HepG2 (cell line): ENCODE measurements around the gene CHKB. TPM values are rescaled to one million over a fixed set of nuclear protein-coding genes. Genes with fewer than 3 reads are reported as not detected.

ENCODE experiments used
- AGO1 ChIP-seq: fragments of 200-400 bp; formaldehyde crosslinking; IDR thresholded peaks from 2 replicates; pipeline ENCODE4 v1.6.1; 2017; ENCODE audit warnings: mild to moderate bottlenecking, low read depth, low read length, moderate library complexity; ENCODE audit not compliant: poor library complexity, severe bottlenecking
- BCL6 ChIP-seq: IDR thresholded peaks from 2 replicates; pipeline ENCODE4 v1.6.1; 2016; ENCODE audit warnings: missing genetic modification reagents, missing compliant biosample characterization
- MAFK ChIP-seq, 2 experiments: IDR thresholded peaks in 1 of 2; conservative IDR thresholded peaks in 1 of 2; 2 replicates each; pipeline ENCODE4 v1.6.1; 2011; ENCODE audit warnings: improper control_type of control experiment in 2 of 2, low read length in 2 of 2
- MTA3 ChIP-seq: sonication (generic); formaldehyde crosslinking; IDR thresholded peaks from 2 replicates; pipeline ENCODE4 v1.4.0; 2020; ENCODE audit warnings: missing genetic modification reagents
- PAWR ChIP-seq: sonication (generic); formaldehyde crosslinking; IDR thresholded peaks from 2 replicates; pipeline ENCODE4 v1.4.0; 2020; ENCODE audit warnings: missing genetic modification reagents, mild to moderate bottlenecking, borderline replicate concordance
- RAD21 ChIP-seq: fragments of 450-650 bp; formaldehyde crosslinking; IDR thresholded peaks from 2 replicates; pipeline ENCODE4 v1.5.0; 2020; ENCODE audit warnings: mild to moderate bottlenecking
- SALL2 ChIP-seq: sonication (generic); formaldehyde crosslinking; IDR thresholded peaks from 2 replicates; pipeline ENCODE4 v1.8.1; 2023; ENCODE audit warnings: mild to moderate bottlenecking, missing genetic modification reagents, inconsistent platforms
- THAP11 ChIP-seq: IDR thresholded peaks from 2 replicates; pipeline ENCODE4 v1.6.1; 2016; ENCODE audit warnings: missing biosample characterization, missing genetic modification reagents
- THYN1 ChIP-seq: sonication (generic); formaldehyde crosslinking; IDR thresholded peaks from 2 replicates; pipeline ENCODE4 v1.8.1; 2023; ENCODE audit warnings: low read depth, mild to moderate bottlenecking, moderate library complexity, missing genetic modification reagents, borderline replicate concordance
- ZNF234 ChIP-seq: sonication (generic); formaldehyde crosslinking; conservative IDR thresholded peaks from 2 replicates; pipeline ENCODE4 v1.5.1; 2020; ENCODE audit warnings: mild to moderate bottlenecking, missing genetic modification reagents
- ZNF460 ChIP-seq: sonication (generic); formaldehyde crosslinking; IDR thresholded peaks from 2 replicates; pipeline ENCODE4 v1.5.1; 2020; ENCODE audit warnings: missing genetic modification reagents, mild to moderate bottlenecking, borderline replicate concordance
- ZNF7 ChIP-seq: IDR thresholded peaks from 2 replicates; pipeline ENCODE4 v1.6.1; 2016; ENCODE audit warnings: missing biosample characterization, missing genetic modification reagents
- ZNF747 ChIP-seq: sonication (generic); formaldehyde crosslinking; IDR thresholded peaks from 2 replicates; pipeline ENCODE4 v1.8.1; 2023; ENCODE audit warnings: missing genetic modification reagents, mild to moderate bottlenecking, borderline replicate concordance
- ZNF792 ChIP-seq: IDR thresholded peaks from 2 replicates; pipeline ENCODE4 v1.6.1; 2016
- ZSCAN9 ChIP-seq: IDR thresholded peaks from 2 replicates; pipeline ENCODE4 v1.6.1; 2016; ENCODE audit warnings: borderline replicate concordance
- polyA plus RNA-seq, 8 experiments: library from polyadenylated mRNA; depleted of rRNA in 3 of 8; stranded (reverse) in 7 of 8; unstranded in 1 of 8; fragments of >200 nt; fragmentation: Illumina TruSeq in 4 of 8; extraction: Trizol in 4 of 8; gene quantifications; 2 replicates each; pipeline versions ENCODE4 v1.2.1 to v1.2.3, GENCODE V29; 2011 to 2016; ENCODE audit warnings: low read depth in 4 of 8, missing spikeins in 1 of 8, mixed read lengths in 1 of 8; ENCODE audit not compliant: insufficient read depth in 1 of 8
- total RNA-seq, 5 experiments: library from RNA; depleted of rRNA; stranded (reverse); fragments of >200 nt; fragmentation: Illumina TruSeq; extraction: Trizol; gene quantifications; 2 replicates each; pipeline ENCODE4 v1.2.3, GENCODE V29; 2016; ENCODE audit warnings: low read depth in 1 of 5
- TF ChIP-seq, protein P1 (sequence below): sonication (generic); formaldehyde crosslinking; IDR thresholded peaks from 2 replicates; pipeline ENCODE4 v1.9.0; 2021; ENCODE audit warnings: missing genetic modification reagents, borderline replicate concordance
- TF ChIP-seq, protein P2 (sequence below): sonication (generic); formaldehyde crosslinking; conservative IDR thresholded peaks from 2 replicates; pipeline ENCODE4 v1.4.0; 2020; ENCODE audit warnings: missing genetic modification reagents
- TF ChIP-seq, protein P3 (sequence below): sonication (generic); formaldehyde crosslinking; IDR thresholded peaks from 2 replicates; pipeline ENCODE4 v1.9.0; 2021; ENCODE audit warnings: missing genetic modification reagents, mild to moderate bottlenecking, borderline replicate concordance
- TF ChIP-seq, protein P4 (sequence below): sonication (generic); formaldehyde crosslinking; IDR thresholded peaks from 2 replicates; pipeline ENCODE4 v1.5.0; 2020; ENCODE audit warnings: mild to moderate bottlenecking, low read depth, missing genetic modification reagents, borderline replicate concordance
- TF ChIP-seq, protein P5 (sequence below): sonication (generic); formaldehyde crosslinking; IDR thresholded peaks from 2 replicates; pipeline ENCODE4 v1.8.1; 2023; ENCODE audit warnings: missing genetic modification reagents, inconsistent platforms, borderline replicate concordance
- TF ChIP-seq, protein P6 (sequence below): sonication (generic); formaldehyde crosslinking; IDR thresholded peaks from 2 replicates; pipeline ENCODE4 v1.4.0; 2020; ENCODE audit warnings: mild to moderate bottlenecking, missing genetic modification reagents

The CHKB gene
- total and polyA plus RNA-seq, 2 of the 13 experiments (the other 11 are each of a cell fraction or from before 2014, with no cell fraction given) = 24.5 to 42.7 TPM

DNA sequence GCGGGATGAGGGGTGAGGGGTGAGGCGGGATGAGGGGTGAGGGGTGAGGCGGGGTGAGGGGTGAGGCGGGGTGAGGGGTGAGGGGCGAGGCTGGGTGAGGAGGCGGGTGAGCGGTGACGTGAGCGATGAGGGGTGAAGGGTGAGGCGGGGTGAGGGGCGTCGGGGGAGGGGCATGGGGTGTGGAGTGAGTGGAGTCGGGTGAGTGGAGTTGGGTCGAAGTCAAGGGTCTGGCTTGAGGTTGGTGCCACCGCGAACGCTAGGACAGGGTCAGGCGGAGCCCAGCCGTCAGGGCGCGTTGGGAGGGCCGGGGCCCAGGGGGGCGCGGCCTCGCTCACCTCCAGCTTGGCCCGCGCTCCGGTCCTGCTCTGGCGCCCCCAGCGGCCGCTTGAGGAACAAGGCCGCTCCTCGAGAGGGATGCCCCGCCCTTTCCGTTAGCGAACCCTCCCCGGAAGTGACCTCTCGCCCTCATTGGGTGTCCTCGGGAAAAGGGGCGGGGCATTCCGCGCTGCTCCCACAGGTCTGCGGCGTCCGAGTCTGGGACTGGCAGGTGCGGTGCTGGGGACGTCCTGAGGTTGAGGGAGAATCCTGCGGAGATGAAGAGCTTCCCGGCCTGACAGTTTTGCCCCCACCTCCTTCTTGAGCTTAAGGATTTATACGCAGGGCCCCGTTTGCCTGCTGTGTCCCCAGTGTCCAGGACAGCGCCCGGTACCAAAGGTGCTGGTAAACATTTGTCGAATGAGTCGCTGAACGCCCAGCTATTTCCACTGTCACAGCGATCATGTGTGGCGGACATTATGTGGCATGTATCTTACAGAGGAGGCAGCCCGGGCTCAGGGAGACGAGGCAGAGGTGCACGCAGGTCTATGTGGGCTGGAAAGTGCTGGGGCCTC lies 19.9 kb downstream of the CHKB start, which contains the start of gene SYCE3 (continued):
- TF ChIP-seq, protein P1, sequence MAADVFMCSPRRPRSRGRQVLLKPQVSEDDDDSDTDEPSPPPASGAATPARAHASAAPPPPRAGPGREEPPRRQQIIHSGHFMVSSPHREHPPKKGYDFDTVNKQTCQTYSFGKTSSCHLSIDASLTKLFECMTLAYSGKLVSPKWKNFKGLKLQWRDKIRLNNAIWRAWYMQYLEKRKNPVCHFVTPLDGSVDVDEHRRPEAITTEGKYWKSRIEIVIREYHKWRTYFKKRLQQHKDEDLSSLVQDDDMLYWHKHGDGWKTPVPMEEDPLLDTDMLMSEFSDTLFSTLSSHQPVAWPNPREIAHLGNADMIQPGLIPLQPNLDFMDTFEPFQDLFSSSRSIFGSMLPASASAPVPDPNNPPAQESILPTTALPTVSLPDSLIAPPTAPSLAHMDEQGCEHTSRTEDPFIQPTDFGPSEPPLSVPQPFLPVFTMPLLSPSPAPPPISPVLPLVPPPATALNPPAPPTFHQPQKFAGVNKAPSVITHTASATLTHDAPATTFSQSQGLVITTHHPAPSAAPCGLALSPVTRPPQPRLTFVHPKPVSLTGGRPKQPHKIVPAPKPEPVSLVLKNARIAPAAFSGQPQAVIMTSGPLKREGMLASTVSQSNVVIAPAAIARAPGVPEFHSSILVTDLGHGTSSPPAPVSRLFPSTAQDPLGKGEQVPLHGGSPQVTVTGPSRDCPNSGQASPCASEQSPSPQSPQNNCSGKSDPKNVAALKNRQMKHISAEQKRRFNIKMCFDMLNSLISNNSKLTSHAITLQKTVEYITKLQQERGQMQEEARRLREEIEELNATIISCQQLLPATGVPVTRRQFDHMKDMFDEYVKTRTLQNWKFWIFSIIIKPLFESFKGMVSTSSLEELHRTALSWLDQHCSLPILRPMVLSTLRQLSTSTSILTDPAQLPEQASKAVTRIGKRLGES (CRISPR knock-in tag) = no peak
- TF ChIP-seq ZSCAN9 = no peak; the same call in 1 of the 2 replicates
- TF ChIP-seq, protein P2, sequence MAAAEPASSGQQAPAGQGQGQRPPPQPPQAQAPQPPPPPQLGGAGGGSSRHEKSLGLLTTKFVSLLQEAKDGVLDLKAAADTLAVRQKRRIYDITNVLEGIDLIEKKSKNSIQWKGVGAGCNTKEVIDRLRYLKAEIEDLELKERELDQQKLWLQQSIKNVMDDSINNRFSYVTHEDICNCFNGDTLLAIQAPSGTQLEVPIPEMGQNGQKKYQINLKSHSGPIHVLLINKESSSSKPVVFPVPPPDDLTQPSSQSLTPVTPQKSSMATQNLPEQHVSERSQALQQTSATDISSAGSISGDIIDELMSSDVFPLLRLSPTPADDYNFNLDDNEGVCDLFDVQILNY (CRISPR knock-in tag) = no peak
- TF ChIP-seq, protein P3, sequence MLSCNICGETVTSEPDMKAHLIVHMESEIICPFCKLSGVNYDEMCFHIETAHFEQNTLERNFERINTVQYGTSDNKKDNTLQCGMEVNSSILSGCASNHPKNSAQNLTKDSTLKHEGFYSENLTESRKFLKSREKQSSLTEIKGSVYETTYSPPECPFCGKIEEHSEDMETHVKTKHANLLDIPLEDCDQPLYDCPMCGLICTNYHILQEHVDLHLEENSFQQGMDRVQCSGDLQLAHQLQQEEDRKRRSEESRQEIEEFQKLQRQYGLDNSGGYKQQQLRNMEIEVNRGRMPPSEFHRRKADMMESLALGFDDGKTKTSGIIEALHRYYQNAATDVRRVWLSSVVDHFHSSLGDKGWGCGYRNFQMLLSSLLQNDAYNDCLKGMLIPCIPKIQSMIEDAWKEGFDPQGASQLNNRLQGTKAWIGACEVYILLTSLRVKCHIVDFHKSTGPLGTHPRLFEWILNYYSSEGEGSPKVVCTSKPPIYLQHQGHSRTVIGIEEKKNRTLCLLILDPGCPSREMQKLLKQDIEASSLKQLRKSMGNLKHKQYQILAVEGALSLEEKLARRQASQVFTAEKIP = no peak
- no peak for TF ChIP-seq ZNF460 (CRISPR knock-in tag)
- TF ChIP-seq, protein P4, sequence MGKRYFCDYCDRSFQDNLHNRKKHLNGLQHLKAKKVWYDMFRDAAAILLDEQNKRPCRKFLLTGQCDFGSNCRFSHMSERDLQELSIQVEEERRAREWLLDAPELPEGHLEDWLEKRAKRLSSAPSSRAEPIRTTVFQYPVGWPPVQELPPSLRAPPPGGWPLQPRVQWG = no peak
- peak; percentile 90 for TF ChIP-seq RAD21 (CRISPR knock-in tag)
- no peak for TF ChIP-seq AGO1
- TF ChIP-seq PAWR (CRISPR knock-in tag) = no peak
- TF ChIP-seq ZNF792 (CRISPR knock-in tag) = no peak
- TF ChIP-seq, protein P5, sequence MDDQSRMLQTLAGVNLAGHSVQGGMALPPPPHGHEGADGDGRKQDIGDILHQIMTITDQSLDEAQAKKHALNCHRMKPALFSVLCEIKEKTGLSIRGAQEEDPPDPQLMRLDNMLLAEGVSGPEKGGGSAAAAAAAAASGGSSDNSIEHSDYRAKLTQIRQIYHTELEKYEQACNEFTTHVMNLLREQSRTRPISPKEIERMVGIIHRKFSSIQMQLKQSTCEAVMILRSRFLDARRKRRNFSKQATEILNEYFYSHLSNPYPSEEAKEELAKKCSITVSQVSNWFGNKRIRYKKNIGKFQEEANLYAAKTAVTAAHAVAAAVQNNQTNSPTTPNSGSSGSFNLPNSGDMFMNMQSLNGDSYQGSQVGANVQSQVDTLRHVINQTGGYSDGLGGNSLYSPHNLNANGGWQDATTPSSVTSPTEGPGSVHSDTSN = no peak
- TF ChIP-seq ZNF234 (CRISPR knock-in tag) = no peak
- TF ChIP-seq BCL6 (CRISPR knock-in tag) = peak; percentile 37; the same call in 1 of the 2 replicates
- no peak for TF ChIP-seq MAFK (conservative IDR thresholded peaks at IDR 0.05 in 1 of 2, IDR thresholded peaks at IDR 0.05 in 1 of 2; ENCODE audit: low read length in 2 of 2)
- TF ChIP-seq THAP11 = peak; percentile 76
- no peak for TF ChIP-seq SALL2 (CRISPR knock-in tag)
- TF ChIP-seq MTA3 (CRISPR knock-in tag) = no peak
- TF ChIP-seq, protein P6, sequence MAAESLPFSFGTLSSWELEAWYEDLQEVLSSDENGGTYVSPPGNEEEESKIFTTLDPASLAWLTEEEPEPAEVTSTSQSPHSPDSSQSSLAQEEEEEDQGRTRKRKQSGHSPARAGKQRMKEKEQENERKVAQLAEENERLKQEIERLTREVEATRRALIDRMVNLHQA = no peak
- no peak for TF ChIP-seq THYN1
- TF ChIP-seq ZNF747 (CRISPR knock-in tag) = 0 out of 2 replicates have a peak, but pooled peaks have one; percentile 23
- TF ChIP-seq ZNF7 (CRISPR knock-in tag) = no peak
